ENCODE measurements around the gene TYW3. TPM values are rescaled to one million over a fixed set of nuclear protein-coding genes. Genes with fewer than 3 reads are reported as not detected.

Gene TYW3
- total RNA-seq, 1 donor: 17.4 TPM

GRCh38 chr1:74811436-74812179 is 78.7 kb downstream of the TYW3 start:
- no peak overlapping the region for H3K27ac ChIP-seq (ENCODE audit: low read depth, low read length)
- no peaks in the 10 kb centered on the region for H3K36me3 ChIP-seq (ENCODE audit: insufficient read depth, low read length)
- no peaks in the 10 kb centered on the region for H3K9me3 ChIP-seq (ENCODE audit: low read depth, low read length)
- H4K20me1 ChIP-seq (ENCODE audit: insufficient read depth, low read length): no peaks in the 10 kb centered on the region
- no peaks in the 10 kb centered on the region for H3K27me3 ChIP-seq (ENCODE audit: insufficient read depth, low read length)
- H3K4me2 ChIP-seq (ENCODE audit: insufficient read depth, low read length): no peak overlapping the region
- H3K79me2 ChIP-seq (ENCODE audit: insufficient read depth, low read length): no peaks in the 10 kb centered on the region
- no peak for TF ChIP-seq CTCF (IDR thresholded peaks at IDR 0.05; ENCODE audit: extremely low read depth, low read depth, low read length)
- H3K4me3 ChIP-seq (ENCODE audit: insufficient read depth, low read length): no peak overlapping the region
- H3K4me1 ChIP-seq (ENCODE audit: insufficient read depth, low read length): no peaks in the 10 kb centered on the region
- no peak for DNase-seq (ENCODE audit: insufficient read length, low spot score, missing footprints)
- H2AFZ ChIP-seq (ENCODE audit: low read length): peak overlapping the region; percentile 15

- Histone ChIP-seq H3K9me3 (ENCODE audit: low read depth, low read length) (no peaks in the 10 kb centered on the region), H3K4me1 (ENCODE audit: insufficient read depth, low read length) (no peaks in the 10 kb centered on the region), H3K27me3 (ENCODE audit: insufficient read depth, low read length) (no peaks in the 10 kb centered on the region), H3K4me3 (ENCODE audit: insufficient read depth, low read length) (no peak overlapping the region), H3K79me2 (ENCODE audit: insufficient read depth, low read length) (no peaks in the 10 kb centered on the region), H3K4me2 (ENCODE audit: insufficient read depth, low read length) (no peak overlapping the region), H4K20me1 (ENCODE audit: insufficient read depth, low read length) (no peaks in the 10 kb centered on the region), H3K27ac (ENCODE audit: low read depth, low read length) (no peak overlapping the region), H3K36me3 (ENCODE audit: insufficient read depth, low read length) (no peaks in the 10 kb centered on the region), H2AFZ (ENCODE audit: low read length) (no peak overlapping the region)
- no peak for TF ChIP-seq CTCF (IDR thresholded peaks at IDR 0.05; ENCODE audit: extremely low read depth, low read depth, low read length)
- DNase-seq (ENCODE audit: insufficient read length, low spot score, missing footprints): no peak
Measured at GRCh38 chr1:74812180-74812541, 79.2 kb downstream of the TYW3 start.

Other genes starting within 250 kb of the TYW3 start
- not detected in 2 replicates for gene LRRC53, start 220.5 kb upstream of the TYW3 start, total RNA-seq
- gene ERICH3, start 59.4 kb upstream of the TYW3 start, total RNA-seq: not detected in 2 replicates
- 33.9 and 35.1 TPM in 2 replicates for gene CRYZ, start 102 bp upstream of the TYW3 start, total RNA-seq